ENCODE results near the gene GALNT5. TPM values are rescaled to one million over a fixed set of nuclear protein-coding genes. Genes with fewer than 3 reads are reported as not detected.
"Not testable (repeated sequence)": the region's sequence is repeated elsewhere in the genome, so short reads cannot be mapped to it uniquely, and the experiment has no call there.

Gene GALNT5
- total RNA-seq, 1 experiment from 2014 or later = 6.8 TPM

- Mint-ChIP-seq H3K4me1 (ENCODE audit: low read depth, unreplicated experiment) (no peaks in the 10 kb centered on the region), H3K9me3 (ENCODE audit: unreplicated experiment) (peaks cover 17% of the 10 kb centered on the region), H3K4me3 (ENCODE audit: unreplicated experiment) (no peak overlapping the region), H3K27ac (ENCODE audit: unreplicated experiment) (no peak overlapping the region), H3K36me3 (ENCODE audit: insufficient read depth, unreplicated experiment) (no peaks in the 10 kb centered on the region), H3K27me3 (ENCODE audit: insufficient read depth, unreplicated experiment) (no peaks in the 10 kb centered on the region)
- ChIA-PET POLR2A (no interaction called here), CTCF (interaction anchor here (3.1 kb wide), 1 partner anchor 36 kb away, joined by 42 read pairs; no protein-coding TSS in a partner anchor)
- no TSS peak for BruUV-seq (replicated peaks)
- intact Hi-C loops (cut with micrococcal nuclease; ENCODE audit: unreplicated experiment) = no loop called here
- Histone ChIP-seq H3K9me3 (no peaks in the 10 kb centered on the region), H3K27me3 (replicated peaks; ENCODE audit: control insufficient read depth, insufficient read depth, low read length) (no peaks in the 10 kb centered on the region), H3K4me3 (ENCODE audit: low read depth, low read length) (no peak overlapping the region), H3K36me3 (ENCODE audit: control insufficient read depth, insufficient read depth, low read length) (no peaks in the 10 kb centered on the region), H3K4me1 (no peaks in the 10 kb centered on the region)
- DNase-seq = no peak
- no peak for TF ChIP-seq CTCF (IDR thresholded peaks at IDR 0.05; ENCODE audit: insufficient read depth in 1 of 2, low read depth in 1 of 2, low read length in 1 of 2, severe bottlenecking in 1 of 2, unreplicated experiment in 1 of 2)
These were observed 80.5 kb downstream of the GALNT5 start for GRCh38 chr2:157337978-157338377.

- no peak for TF ChIP-seq CTCF (IDR thresholded peaks at IDR 0.05; ENCODE audit: insufficient read depth in 1 of 2, low read depth in 1 of 2, low read length in 1 of 2, severe bottlenecking in 1 of 2, unreplicated experiment in 1 of 2)
- no peak overlapping the region for H3K27ac Mint-ChIP-seq (ENCODE audit: unreplicated experiment)
- no peak for DNase-seq
- no peaks in the 10 kb centered on the region for H3K27me3 Mint-ChIP-seq (ENCODE audit: insufficient read depth, unreplicated experiment)
- Histone ChIP-seq H3K4me3 (ENCODE audit: low read depth, low read length) (no peak overlapping the region), H3K36me3 (ENCODE audit: control insufficient read depth, insufficient read depth, low read length) (no peaks in the 10 kb centered on the region), H3K9me3 (peaks cover 4% of the 10 kb centered on the region; the same call in 1 of the 2 replicates), H3K27me3 (replicated peaks; ENCODE audit: control insufficient read depth, insufficient read depth, low read length) (no peaks in the 10 kb centered on the region), H3K4me1 (no peaks in the 10 kb centered on the region)
- no peak overlapping the region for H3K4me3 Mint-ChIP-seq (ENCODE audit: unreplicated experiment)
- no peaks in the 10 kb centered on the region for H3K36me3 Mint-ChIP-seq (ENCODE audit: insufficient read depth, unreplicated experiment)
- H3K9me3 Mint-ChIP-seq (ENCODE audit: unreplicated experiment) = peaks cover 39% of the 10 kb centered on the region
- CTCF ChIA-PET = no interaction called here
- POLR2A ChIA-PET = no interaction called here
- intact Hi-C loops (cut with micrococcal nuclease; ENCODE audit: unreplicated experiment) = no loop called here
- no TSS peak for BruUV-seq (replicated peaks)
- no peaks in the 10 kb centered on the region for H3K4me1 Mint-ChIP-seq (ENCODE audit: low read depth, unreplicated experiment)
These were observed 82.6 kb downstream of the GALNT5 start for GRCh38 chr2:157339965-157340655.

GRCh38 chr2:157341381-157341780 lies 83.9 kb downstream of the GALNT5 start:
- H3K36me3 ChIP-seq (ENCODE audit: control insufficient read depth, insufficient read depth, low read length); H3K4me1 Mint-ChIP-seq (ENCODE audit: low read depth, unreplicated experiment); CTCF ChIA-PET; H3K27me3 Mint-ChIP-seq (ENCODE audit: insufficient read depth, unreplicated experiment); DNase-seq; H3K36me3 Mint-ChIP-seq (ENCODE audit: insufficient read depth, unreplicated experiment); H3K27ac Mint-ChIP-seq (ENCODE audit: unreplicated experiment); BruUV-seq (replicated peaks); H3K27me3 ChIP-seq (replicated peaks; ENCODE audit: control insufficient read depth, insufficient read depth, low read length); intact Hi-C loops (cut with micrococcal nuclease; ENCODE audit: unreplicated experiment); H3K4me1 ChIP-seq; POLR2A ChIA-PET; H3K4me3 Mint-ChIP-seq (ENCODE audit: unreplicated experiment); H3K9me3 ChIP-seq; H3K4me3 ChIP-seq (ENCODE audit: low read depth, low read length): not testable (repeated sequence)
- peaks cover 42% of the 10 kb centered on the region for H3K9me3 Mint-ChIP-seq (ENCODE audit: unreplicated experiment)

Data from Caco-2 (cell line).